ENCODE measurements around the gene RAP1GAP.

The RAP1GAP gene

DNA sequence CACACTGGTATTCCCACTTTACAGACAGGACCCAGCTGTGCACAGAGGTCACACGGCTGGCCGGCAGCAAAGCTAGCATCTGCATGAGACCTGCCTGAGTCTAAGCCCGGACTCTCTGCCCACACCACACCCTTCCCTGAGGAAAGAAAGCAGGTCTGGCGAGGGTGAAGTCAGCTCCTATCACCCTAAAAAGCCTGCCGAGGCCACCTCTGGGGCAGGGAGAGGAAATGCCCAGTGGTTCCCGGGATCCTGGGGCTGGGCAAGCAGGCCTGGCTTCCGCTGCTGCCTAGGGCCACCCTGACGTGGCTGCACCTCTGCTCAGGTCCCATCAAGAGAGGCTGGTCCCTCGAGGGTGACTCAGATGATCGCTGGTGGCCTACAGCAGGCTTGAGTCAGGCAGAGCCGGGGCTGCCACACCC lies 42.2 kb downstream of the RAP1GAP start:
- TF ChIP-seq EZH2phosphoT487 (IDR thresholded peaks at IDR 0.05; ENCODE audit: borderline replicate concordance) (no peak), CTCF (conservative IDR thresholded peaks at IDR 0.05; ENCODE audit: low read length) (no peak)
- no peaks in the 10 kb centered on the region for H3K79me2 ChIP-seq (ENCODE audit: insufficient read depth, low read length)
- H3K36me3 ChIP-seq (ENCODE audit: insufficient read depth, low read length): no peaks in the 10 kb centered on the region
- H3K9ac ChIP-seq (ENCODE audit: low read depth, low read length, poor library complexity, severe bottlenecking): no peak overlapping the region
- no peaks in the 10 kb centered on the region for H3F3A ChIP-seq (ENCODE audit: low read depth)
- no peaks in the 10 kb centered on the region for H3K9me3 ChIP-seq (ENCODE audit: insufficient read depth, low read depth, low read length)
- no peaks in the 10 kb centered on the region for H3K4me1 ChIP-seq (ENCODE audit: insufficient read depth, low read length, poor library complexity, severe bottlenecking)
- no peaks in the 10 kb centered on the region for H3K27me3 ChIP-seq (ENCODE audit: insufficient read depth, low read length, poor library complexity, severe bottlenecking)
- no peak overlapping the region for H3K4me2 ChIP-seq (ENCODE audit: low read depth, low read length, poor library complexity, severe bottlenecking)
- H3K9me2 ChIP-seq (replicated peaks; ENCODE audit: low read depth, low read length): no peaks in the 10 kb centered on the region
- no peak overlapping the region for H2AFZ ChIP-seq (ENCODE audit: low read length)
- no peak overlapping the region for H3K4me3 ChIP-seq (ENCODE audit: low read length, poor library complexity, severe bottlenecking)
- no peaks in the 10 kb centered on the region for H4K20me1 ChIP-seq (ENCODE audit: insufficient read depth, low read length, poor library complexity, severe bottlenecking)

GRCh38 chr1:21625390-21626190 lies 43.6 kb downstream of the RAP1GAP start:
- Histone ChIP-seq H3K27me3 (ENCODE audit: insufficient read depth, low read length, poor library complexity, severe bottlenecking) (no peaks in the 10 kb centered on the region), H3K36me3 (ENCODE audit: insufficient read depth, low read length) (no peaks in the 10 kb centered on the region), H3K9ac (ENCODE audit: low read depth, low read length, poor library complexity, severe bottlenecking) (no peak overlapping the region), H3K4me1 (ENCODE audit: insufficient read depth, low read length, poor library complexity, severe bottlenecking) (no peaks in the 10 kb centered on the region), H3K4me2 (ENCODE audit: low read depth, low read length, poor library complexity, severe bottlenecking) (no peak overlapping the region), H3K4me3 (ENCODE audit: low read length, poor library complexity, severe bottlenecking) (no peak overlapping the region), H3K9me2 (replicated peaks; ENCODE audit: low read depth, low read length) (no peaks in the 10 kb centered on the region), H3K79me2 (ENCODE audit: insufficient read depth, low read length) (no peaks in the 10 kb centered on the region), H3K9me3 (ENCODE audit: insufficient read depth, low read depth, low read length) (no peaks in the 10 kb centered on the region), H2AFZ (ENCODE audit: low read length) (no peak overlapping the region), H4K20me1 (ENCODE audit: insufficient read depth, low read length, poor library complexity, severe bottlenecking) (no peaks in the 10 kb centered on the region), H3F3A (ENCODE audit: low read depth) (no peaks in the 10 kb centered on the region)
- TF ChIP-seq EZH2phosphoT487 (IDR thresholded peaks at IDR 0.05; ENCODE audit: borderline replicate concordance) (no peak), CTCF (conservative IDR thresholded peaks at IDR 0.05; ENCODE audit: low read length) (no peak)

GRCh38 chr1:21624571-21625389 lies 44.4 kb downstream of the RAP1GAP start:
- Histone ChIP-seq H3K4me1 (ENCODE audit: insufficient read depth, low read length, poor library complexity, severe bottlenecking) (no peaks in the 10 kb centered on the region), H3K4me2 (ENCODE audit: low read depth, low read length, poor library complexity, severe bottlenecking) (no peak overlapping the region), H3K9me3 (ENCODE audit: insufficient read depth, low read depth, low read length) (no peaks in the 10 kb centered on the region), H3K9me2 (replicated peaks; ENCODE audit: low read depth, low read length) (no peaks in the 10 kb centered on the region), H3K4me3 (ENCODE audit: low read length, poor library complexity, severe bottlenecking) (no peak overlapping the region), H3K9ac (ENCODE audit: low read depth, low read length, poor library complexity, severe bottlenecking) (no peak overlapping the region), H3F3A (ENCODE audit: low read depth) (no peaks in the 10 kb centered on the region), H3K36me3 (ENCODE audit: insufficient read depth, low read length) (no peaks in the 10 kb centered on the region), H4K20me1 (ENCODE audit: insufficient read depth, low read length, poor library complexity, severe bottlenecking) (no peaks in the 10 kb centered on the region), H2AFZ (ENCODE audit: low read length) (no peak overlapping the region), H3K79me2 (ENCODE audit: insufficient read depth, low read length) (no peaks in the 10 kb centered on the region), H3K27me3 (ENCODE audit: insufficient read depth, low read length, poor library complexity, severe bottlenecking) (no peaks in the 10 kb centered on the region)
- TF ChIP-seq EZH2phosphoT487 (IDR thresholded peaks at IDR 0.05; ENCODE audit: borderline replicate concordance) (no peak), CTCF (conservative IDR thresholded peaks at IDR 0.05; ENCODE audit: low read length) (no peak)

All from Loucy (cell line).